H1 (cell line): ENCODE measurements around the gene BROX. TPM values are rescaled to one million over a fixed set of nuclear protein-coding genes. Genes with fewer than 3 reads are reported as not detected.

Experiments used
- CHD7 ChIP-seq: fragments of 300-600 bp; sonication (generic); IDR thresholded peaks from 2 replicates; pipeline ENCODE4 v1.7.1; 2012; ENCODE audit warnings: low read length, moderate library complexity, mild to moderate bottlenecking, inconsistent platforms; ENCODE audit not compliant: insufficient replicate concordance
- EP300 ChIP-seq, 2 experiments: IDR thresholded peaks; 1 replicate in 1 of 2; 2 replicates in 1 of 2; pipeline ENCODE4 v1.6.1; 2011 to 2012; ENCODE audit warnings: low read depth in 2 of 2, low read length in 2 of 2, mild to moderate bottlenecking in 2 of 2, borderline replicate concordance in 1 of 2, inconsistent platforms in 1 of 2, moderate library complexity in 1 of 2
- PHF8 ChIP-seq: fragments of 200-600 bp; sonication (generic); conservative IDR thresholded peaks from 2 replicates; pipeline ENCODE4 v1.7.1; 2012; ENCODE audit warnings: low read depth, mild to moderate bottlenecking, inconsistent platforms, low read length, moderate library complexity
- TAF7 ChIP-seq: optimal IDR thresholded peaks from 2 replicates; pipeline ENCODE3; 2011; ENCODE audit warnings: low read depth, mild to moderate bottlenecking, inconsistent platforms, low read length, moderate library complexity, borderline replicate concordance
- polyA plus RNA-seq, 7 experiments: library from polyadenylated mRNA; depleted of rRNA in 3 of 7; stranded (reverse) in 5 of 7; unstranded in 2 of 7; fragments of >200 nt in 5 of 7; fragments of 200-250 nt in 2 of 7; gene quantifications; 1 replicate in 5 of 7; 2 replicates in 1 of 7; 4 replicates in 1 of 7; pipeline versions ENCODE4 v1.2.1 to v1.2.3, GENCODE V29; 2011 to 2013; ENCODE audit warnings: missing spikeins in 2 of 7, mixed read lengths in 2 of 7
- total RNA-seq: library from RNA; stranded (reverse); fragmentation: NEBNext Ultra II Directional; extraction: Animal tissue kit (Norgen Biotek cat#: 25700); gene quantifications from 2 replicates; pipeline ENCODE4 v1.2.1, GENCODE V29; 2021

Gene BROX
- total and polyA plus RNA-seq, 2 of the 8 experiments (the other 6 are each of a cell fraction or from before 2014, with no cell fraction given) = 3.8 to 26.7 TPM

DNA sequence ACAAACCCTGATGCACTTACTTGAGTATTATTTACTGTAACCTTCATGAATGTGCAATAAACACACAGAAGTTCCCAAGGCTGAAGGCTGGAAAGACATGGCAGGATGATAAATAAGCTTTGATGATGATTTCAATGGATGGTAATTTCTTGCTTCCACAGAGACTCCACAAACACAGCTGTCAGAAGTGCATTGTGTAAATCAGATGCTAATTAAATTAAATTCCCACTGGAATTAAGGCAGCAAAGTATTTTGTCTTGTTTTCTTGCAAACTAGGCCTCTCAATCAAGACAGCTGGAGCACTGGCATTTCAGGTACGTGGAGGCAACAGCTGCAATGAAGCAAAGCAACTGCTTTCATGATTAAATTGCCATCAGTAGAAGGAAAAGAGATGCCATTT, 48.7 kb downstream of the BROX start (continued):
- TF ChIP-seq CHD7 (no peak), TAF7 (no peak), PHF8 (no peak), EP300 (IDR thresholded peaks at IDR 0.05; ENCODE audit: borderline replicate concordance in 1 of 2, low read depth in 2 of 2, low read length in 2 of 2) (no peak)
